NCI-H1930 (cell line): ENCODE results near the gene NISCH.
"Not testable (repeated sequence)": the region's sequence is repeated elsewhere in the genome, so short reads cannot be mapped to it uniquely, and the experiment has no call there.

Experiments
- DNase-seq, 2 experiments: peaks; one replicate each; lab custom pipeline; 2025; lab: John Stamatoyannopoulos, UW

The NISCH gene

GRCh38 chr3:52513281-52513680 is 57.9 kb downstream of the NISCH start:
- DNase-seq = no peak

- no peak for DNase-seq
Measured at GRCh38 chr3:52514576-52514975, 59.2 kb downstream of the NISCH start.

GRCh38 chr3:52515192-52515591 is 59.8 kb downstream of the NISCH start:
- no peak for DNase-seq

GRCh38 chr3:52516509-52517195 is 61.2 kb downstream of the NISCH start:
- DNase-seq = no peak

GRCh38 chr3:52517796-52518722 is 62.7 kb downstream of the NISCH start:
- DNase-seq = no peak

- DNase-seq = no peak
Measured at GRCh38 chr3:52518723-52519444, 63.5 kb downstream of the NISCH start.

- no peak for DNase-seq
Measured at GRCh38 chr3:52519445-52520140, 64.2 kb downstream of the NISCH start.

- DNase-seq = no peak
Measured at GRCh38 chr3:52520141-52520667, 64.8 kb downstream of the NISCH start.

GRCh38 chr3:52520716-52521487 is 65.5 kb downstream of the NISCH start:
- DNase-seq = no peak

GRCh38 chr3:52521488-52521824 is 66.1 kb downstream of the NISCH start:
- DNase-seq = no peak

- DNase-seq = no peak
Measured at GRCh38 chr3:52521881-52522650, 66.7 kb downstream of the NISCH start.

GRCh38 chr3:52522651-52523251 is 67.3 kb downstream of the NISCH start:
- DNase-seq = no peak

GRCh38 chr3:52523386-52524257 is 68.2 kb downstream of the NISCH start:
- no peak for DNase-seq

GRCh38 chr3:52524258-52524751 is 68.9 kb downstream of the NISCH start:
- DNase-seq = no peak

- no peak for DNase-seq
Measured at GRCh38 chr3:52524752-52525679, 69.6 kb downstream of the NISCH start.

GRCh38 chr3:52525680-52526561 is 70.5 kb downstream of the NISCH start:
- DNase-seq = no peak

GRCh38 chr3:52526671-52527038 is 71.3 kb downstream of the NISCH start:
- not testable (repeated sequence) for DNase-seq
